ENCODE results near the gene TMEM45A.

Gene TMEM45A

GRCh38 chr3:100516232-100516631 lies 23.8 kb downstream of the TMEM45A start:
- Histone ChIP-seq H3K4me3 (no peak overlapping the region), H3K27ac (no peak overlapping the region)
- TF ChIP-seq, protein P1, sequence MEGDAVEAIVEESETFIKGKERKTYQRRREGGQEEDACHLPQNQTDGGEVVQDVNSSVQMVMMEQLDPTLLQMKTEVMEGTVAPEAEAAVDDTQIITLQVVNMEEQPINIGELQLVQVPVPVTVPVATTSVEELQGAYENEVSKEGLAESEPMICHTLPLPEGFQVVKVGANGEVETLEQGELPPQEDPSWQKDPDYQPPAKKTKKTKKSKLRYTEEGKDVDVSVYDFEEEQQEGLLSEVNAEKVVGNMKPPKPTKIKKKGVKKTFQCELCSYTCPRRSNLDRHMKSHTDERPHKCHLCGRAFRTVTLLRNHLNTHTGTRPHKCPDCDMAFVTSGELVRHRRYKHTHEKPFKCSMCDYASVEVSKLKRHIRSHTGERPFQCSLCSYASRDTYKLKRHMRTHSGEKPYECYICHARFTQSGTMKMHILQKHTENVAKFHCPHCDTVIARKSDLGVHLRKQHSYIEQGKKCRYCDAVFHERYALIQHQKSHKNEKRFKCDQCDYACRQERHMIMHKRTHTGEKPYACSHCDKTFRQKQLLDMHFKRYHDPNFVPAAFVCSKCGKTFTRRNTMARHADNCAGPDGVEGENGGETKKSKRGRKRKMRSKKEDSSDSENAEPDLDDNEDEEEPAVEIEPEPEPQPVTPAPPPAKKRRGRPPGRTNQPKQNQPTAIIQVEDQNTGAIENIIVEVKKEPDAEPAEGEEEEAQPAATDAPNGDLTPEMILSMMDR (IDR thresholded peaks at IDR 0.05) = no peak
- no peak for DNase-seq (ENCODE audit: low spot score)

DNA sequence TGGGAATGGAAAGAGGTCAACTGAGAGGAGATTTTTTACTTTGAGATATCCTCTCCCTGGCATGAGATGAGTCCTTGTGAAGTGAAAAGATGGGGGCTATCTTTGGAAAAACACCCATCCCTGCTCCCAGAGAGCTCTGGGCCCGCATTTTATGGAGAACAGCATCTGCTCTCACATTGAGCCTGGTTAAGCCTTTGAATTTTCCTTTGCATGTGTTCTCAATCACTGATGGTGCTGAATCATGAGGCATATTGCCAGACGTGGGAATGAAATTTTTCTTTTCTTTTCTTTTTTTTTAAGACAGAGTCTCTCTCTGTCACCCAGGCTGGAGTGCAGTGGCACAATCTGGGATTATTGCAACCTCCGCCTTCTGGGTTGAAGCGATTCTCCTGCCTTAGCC lies 24.4 kb downstream of the TMEM45A start:
- Histone ChIP-seq H3K27ac (no peak overlapping the region), H3K4me3 (no peak overlapping the region)
- TF ChIP-seq, protein P1 (IDR thresholded peaks at IDR 0.05) = no peak
- no peak for DNase-seq (ENCODE audit: low spot score)

- Histone ChIP-seq H3K4me3 (no peak overlapping the region), H3K27ac (no peak overlapping the region)
- TF ChIP-seq, protein P1 (IDR thresholded peaks at IDR 0.05) = no peak
- no peak for DNase-seq (ENCODE audit: low spot score)
Measured at GRCh38 chr3:100517276-100517675, 24.9 kb downstream of the TMEM45A start.

DNA sequence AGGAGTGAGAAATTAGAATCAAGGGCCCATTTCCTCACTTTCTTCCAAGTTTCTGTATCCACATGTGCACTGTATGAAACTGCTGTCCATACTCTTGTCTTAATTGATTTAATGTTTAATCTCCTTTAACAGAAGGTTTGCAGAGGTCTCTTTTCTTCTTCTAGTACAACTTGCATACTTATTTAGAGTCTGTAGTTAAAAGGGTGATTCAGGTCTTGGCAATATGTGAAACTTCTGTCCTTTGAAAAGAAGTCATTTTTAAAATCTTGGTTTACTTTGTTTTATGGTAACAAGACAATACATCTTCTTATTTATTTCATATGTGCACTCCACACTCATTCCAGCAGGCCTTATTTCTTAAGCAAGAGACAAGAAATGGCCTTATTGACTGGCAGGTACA lies 25.8 kb downstream of the TMEM45A start:
- no peak overlapping the region for H3K4me3 ChIP-seq
- DNase-seq (ENCODE audit: low spot score) = no peak
- H3K27ac ChIP-seq = no peak overlapping the region
- TF ChIP-seq, protein P1 (IDR thresholded peaks at IDR 0.05) = no peak

DNA sequence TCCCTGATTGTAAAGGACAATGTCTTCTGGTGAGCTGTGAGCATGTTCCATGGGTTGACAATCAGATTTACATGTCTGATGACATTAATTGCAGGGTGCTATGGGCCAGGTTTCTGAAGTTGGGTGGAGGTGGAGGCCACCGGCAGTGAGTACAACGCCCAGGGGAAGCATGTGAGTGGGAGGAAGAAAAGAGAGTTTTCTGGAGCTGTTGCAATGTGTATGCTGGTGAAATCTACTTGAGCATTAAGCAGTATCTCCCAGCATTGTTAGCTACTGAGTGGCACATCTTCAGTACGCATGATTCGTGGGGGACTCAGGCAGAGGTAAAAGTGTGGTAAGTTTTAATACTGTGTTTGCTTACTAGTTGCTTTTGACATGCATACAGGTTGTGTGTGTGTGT lies 26.6 kb downstream of the TMEM45A start:
- Histone ChIP-seq H3K27ac (no peak overlapping the region), H3K4me3 (no peak overlapping the region)
- TF ChIP-seq, protein P1 (IDR thresholded peaks at IDR 0.05) = no peak
- DNase-seq (ENCODE audit: low spot score) = no peak

DNA sequence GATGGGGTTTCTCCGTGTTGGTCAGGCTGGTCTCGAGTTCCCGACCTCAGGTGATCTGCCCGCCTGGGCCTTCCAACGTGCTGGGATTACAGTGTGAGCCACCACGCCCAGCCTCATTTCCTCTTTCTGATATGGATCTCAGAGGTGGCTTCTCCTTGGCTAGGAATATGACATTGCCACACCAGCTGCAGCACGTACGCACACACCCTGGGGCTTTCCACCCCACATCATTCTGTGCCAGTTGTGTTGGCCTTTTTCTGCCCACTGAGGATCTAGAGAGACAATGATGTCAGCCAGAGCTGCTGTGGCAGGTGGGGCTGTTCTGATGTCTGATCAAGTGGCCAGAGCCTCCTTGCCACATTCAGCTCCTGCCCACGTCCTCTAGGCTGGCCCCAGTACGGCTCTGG lies 29.0 kb downstream of the TMEM45A start:
- Histone ChIP-seq H3K27ac (no peak overlapping the region), H3K4me3 (no peak overlapping the region)
- TF ChIP-seq, protein P1 (IDR thresholded peaks at IDR 0.05) = no peak
- no peak for DNase-seq (ENCODE audit: low spot score)

DNA sequence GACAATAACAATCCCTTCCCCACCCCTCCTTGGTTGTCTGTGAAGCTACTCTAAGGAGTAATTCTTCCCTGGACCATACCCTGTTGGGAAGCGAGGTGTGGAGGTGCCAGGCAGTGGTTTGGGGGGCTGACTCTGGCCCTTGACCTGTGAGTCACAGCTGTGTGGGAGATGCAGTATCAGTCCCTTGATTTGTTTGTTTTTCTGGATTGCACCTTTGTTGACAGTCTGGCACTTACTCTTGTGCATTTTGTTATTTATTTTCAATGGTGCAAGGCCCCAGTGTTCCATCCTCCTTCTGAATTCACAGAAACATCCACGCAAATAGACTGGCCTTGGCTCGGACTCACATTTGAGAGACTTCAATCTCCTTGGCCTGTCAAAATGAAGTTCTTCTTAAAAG lies 29.7 kb downstream of the TMEM45A start:
- TF ChIP-seq, protein P1 (IDR thresholded peaks at IDR 0.05) = no peak
- no peak overlapping the region for H3K4me3 ChIP-seq
- DNase-seq (ENCODE audit: low spot score) = no peak
- no peak overlapping the region for H3K27ac ChIP-seq
